ENCODE results near the gene MAP4K5. TPM values are rescaled to one million over a fixed set of nuclear protein-coding genes. Genes with fewer than 3 reads are reported as not detected.

MAP4K5 gene
- total RNA-seq, 1 donor from 2014 or later = 93.1 TPM

DNA sequence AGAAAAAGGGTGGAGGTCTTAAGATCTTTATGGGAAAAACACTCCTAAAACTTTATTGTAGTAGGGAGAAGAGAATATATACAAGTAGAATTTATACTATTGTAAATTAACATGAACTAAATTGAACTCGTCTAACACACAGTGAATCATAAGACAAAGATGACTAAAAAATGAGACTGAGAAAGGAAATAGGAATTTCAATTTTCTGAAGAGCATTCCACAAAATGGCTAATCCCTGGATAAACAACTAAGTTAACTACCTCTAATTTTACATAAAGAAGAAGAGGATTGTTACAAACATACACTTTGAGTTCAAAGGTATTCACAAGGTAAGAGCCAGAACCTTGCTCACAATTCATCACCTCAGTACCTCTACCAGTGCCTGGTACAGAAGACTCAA lies 2.0 kb downstream of the MAP4K5 start:
- DNase-seq (ENCODE audit: low read depth) = peak; percentile 62

DNA sequence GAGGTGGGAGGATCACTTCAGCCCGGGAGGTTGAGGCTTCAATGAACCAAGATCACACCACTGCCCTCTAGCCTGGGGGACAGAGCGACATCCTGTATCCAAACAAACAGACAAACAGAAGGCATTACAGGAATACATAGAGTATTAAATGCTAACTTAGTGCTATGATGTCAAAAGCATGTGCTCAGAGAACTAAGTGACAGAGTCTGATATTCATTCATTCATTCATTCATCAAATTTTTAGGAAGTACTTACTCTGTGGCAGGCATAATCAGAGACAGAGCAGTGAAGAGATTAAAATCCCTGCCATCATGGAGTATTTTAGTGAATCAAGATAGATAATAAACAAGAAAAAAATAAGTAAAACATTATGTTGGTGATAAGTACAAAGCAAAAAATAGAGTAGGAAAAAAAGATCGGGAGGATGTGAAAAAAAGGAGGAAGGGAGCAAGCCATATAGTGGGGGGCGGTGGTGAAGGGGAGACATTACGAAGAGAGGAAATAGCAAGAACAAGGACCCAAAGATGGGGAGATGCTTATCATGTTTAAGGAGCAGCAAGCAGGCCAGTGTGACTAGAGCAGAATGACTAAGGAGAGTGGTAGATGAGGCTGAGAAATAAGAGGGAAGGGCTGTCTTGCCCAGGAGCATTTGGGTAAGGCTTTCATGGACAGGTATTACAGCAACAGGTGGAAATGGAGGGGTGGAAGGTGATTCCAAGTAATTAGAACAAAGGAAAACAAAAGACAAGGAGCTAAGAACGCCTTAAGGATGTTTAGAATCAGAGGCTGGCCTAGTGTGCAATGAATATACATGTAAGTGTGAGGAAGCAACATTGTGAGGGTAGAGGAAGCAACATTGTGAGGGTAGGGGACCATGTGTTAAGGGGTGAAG lies 2.8 kb downstream of the MAP4K5 start:
- H3K4me1 ChIP-seq (ENCODE audit: insufficient read depth, low read length) = peaks cover 38% of the 10 kb centered on the region
- H3K27me3 ChIP-seq (ENCODE audit: insufficient read depth, low read length) = no peaks in the 10 kb centered on the region
- peak overlapping the region; percentile 96 for H3K4me3 Mint-ChIP-seq (ENCODE audit: unreplicated experiment)
- H3K9me3 ChIP-seq (ENCODE audit: insufficient read depth, low read depth, low read length) = no peaks in the 10 kb centered on the region
- peaks cover 6% of the 10 kb centered on the region for H3K36me3 ChIP-seq (ENCODE audit: insufficient read depth, low read length)
- H3K27me3 Mint-ChIP-seq (ENCODE audit: low read depth, unreplicated experiment) = no peaks in the 10 kb centered on the region
- DNase-seq (ENCODE audit: low read depth) (peak; percentile 44), FAIRE-seq (no peak)
- H3K27ac ChIP-seq (ENCODE audit: low read depth, low read length) = peak overlapping the region; percentile 94
- no peak for TF ChIP-seq CTCF (IDR thresholded peaks at IDR 0.05; ENCODE audit: insufficient read depth, low read depth, low read length)
- TF ChIP-seq EZH2 (IDR thresholded peaks at IDR 0.05; ENCODE audit: insufficient read depth, low read length) = no peak
- no peaks in the 10 kb centered on the region for H3K9me3 Mint-ChIP-seq (ENCODE audit: unreplicated experiment)
- H4K20me1 ChIP-seq (ENCODE audit: insufficient read depth, low read length) = peaks cover 44% of the 10 kb centered on the region
- H3K9ac ChIP-seq (ENCODE audit: low read length) = peak overlapping the region; percentile 96
- H3K36me3 Mint-ChIP-seq (ENCODE audit: low read depth, unreplicated experiment) = peaks cover 2% of the 10 kb centered on the region
- peak overlapping the region; percentile 94 for H3K4me3 ChIP-seq (ENCODE audit: insufficient read depth, low read depth, low read length)
- peaks cover 35% of the 10 kb centered on the region for H3K4me1 Mint-ChIP-seq (ENCODE audit: low read depth, unreplicated experiment)
- no peak overlapping the region for H2AFZ ChIP-seq (ENCODE audit: low read depth, low read length)
- H3K27ac Mint-ChIP-seq (ENCODE audit: unreplicated experiment) = peak overlapping the region; percentile 16
- peak overlapping the region; percentile 94 for H3K4me2 ChIP-seq (ENCODE audit: low read length)
- peaks cover 81% of the 10 kb centered on the region for H3K79me2 ChIP-seq (ENCODE audit: insufficient read depth, low read length)

More for the DNA sequence above, 2.0 kb downstream of the MAP4K5 start:
- H3K4me2 ChIP-seq (ENCODE audit: low read length) = peak overlapping the region; percentile 94
- H4K20me1 ChIP-seq (ENCODE audit: insufficient read depth, low read length) = peaks cover 36% of the 10 kb centered on the region
- H3K27ac ChIP-seq (ENCODE audit: low read depth, low read length) = peak overlapping the region; percentile 94
- H3K9me3 Mint-ChIP-seq (ENCODE audit: unreplicated experiment) = no peaks in the 10 kb centered on the region
- H3K27ac Mint-ChIP-seq (ENCODE audit: unreplicated experiment) = peak overlapping the region; percentile 16
- H3K36me3 ChIP-seq (ENCODE audit: insufficient read depth, low read length) = peaks cover 5% of the 10 kb centered on the region
- peak overlapping the region; percentile 94 for H3K4me3 ChIP-seq (ENCODE audit: insufficient read depth, low read depth, low read length)
- peak overlapping the region; percentile 96 for H3K9ac ChIP-seq (ENCODE audit: low read length)
- no peaks in the 10 kb centered on the region for H3K27me3 Mint-ChIP-seq (ENCODE audit: low read depth, unreplicated experiment)
- peak; percentile 37 for FAIRE-seq
- peak overlapping the region; percentile 96 for H3K4me3 Mint-ChIP-seq (ENCODE audit: unreplicated experiment)
- TF ChIP-seq CTCF (IDR thresholded peaks at IDR 0.05; ENCODE audit: insufficient read depth, low read depth, low read length) (no peak), EZH2 (IDR thresholded peaks at IDR 0.05; ENCODE audit: insufficient read depth, low read length) (no peak)
- peaks cover 73% of the 10 kb centered on the region for H3K79me2 ChIP-seq (ENCODE audit: insufficient read depth, low read length)
- H2AFZ ChIP-seq (ENCODE audit: low read depth, low read length) = no peak overlapping the region
- H3K27me3 ChIP-seq (ENCODE audit: insufficient read depth, low read length) = no peaks in the 10 kb centered on the region
- H3K4me1 Mint-ChIP-seq (ENCODE audit: low read depth, unreplicated experiment) = peaks cover 30% of the 10 kb centered on the region
- peaks cover 2% of the 10 kb centered on the region for H3K36me3 Mint-ChIP-seq (ENCODE audit: low read depth, unreplicated experiment)
- no peaks in the 10 kb centered on the region for H3K9me3 ChIP-seq (ENCODE audit: insufficient read depth, low read depth, low read length)
- H3K4me1 ChIP-seq (ENCODE audit: insufficient read depth, low read length) = peaks cover 37% of the 10 kb centered on the region

Measured in astrocyte (in vitro differentiated cells and primary cell).